WTC11 (cell line): ENCODE data around the gene GAST. TPM values are rescaled to one million over a fixed set of nuclear protein-coding genes. Genes with fewer than 3 reads are reported as not detected.

Source experiments
- ATAC-seq: fragments of 200-7000 bp; cut with Tn5 transposase; 2 replicates; pipeline ENCODE4 v1.10.0; 2021; ENCODE audit warnings: mild to moderate bottlenecking, moderate library complexity
- CTCF ChIA-PET: fragments of 300-600 bp; sonication (Branson Sonifier 250); formaldehyde crosslinking; loops from one replicate; lab custom pipeline; 2021; ENCODE audit warnings: antibody characterized with exemption; lab: Charles Lee
- POLR2A ChIA-PET: fragments of 350-600 bp; sonication (Branson Sonifier 250); formaldehyde crosslinking; loops from one replicate; lab custom pipeline; 2021; ENCODE audit warnings: antibody characterized with exemption; lab: Charles Lee
- DNase-seq: peaks from one replicate; pipeline ENCODE4 v3.0.0; 2021; ENCODE audit warnings: low spot score
- H3K27ac Mint-ChIP-seq: 2 replicates; pipeline ENCODE4 v1.8.0; 2021; ENCODE audit warnings: mixed read lengths
- H3K27me3 Mint-ChIP-seq: 2 replicates; pipeline ENCODE4 v1.8.0; 2021; ENCODE audit warnings: low read depth, mild to moderate bottlenecking, moderate library complexity, mixed read lengths
- H3K36me3 Mint-ChIP-seq: 2 replicates; pipeline ENCODE4 v1.8.0; 2021; ENCODE audit warnings: mixed read lengths
- H3K4me1 Mint-ChIP-seq: 2 replicates; pipeline ENCODE4 v1.8.0; 2022; ENCODE audit warnings: mixed read lengths
- H3K4me3 Mint-ChIP-seq: 2 replicates; pipeline ENCODE4 v1.8.0; 2021; ENCODE audit warnings: mild to moderate bottlenecking, moderate library complexity, mixed read lengths
- H3K9me3 Mint-ChIP-seq: 2 replicates; pipeline ENCODE4 v1.8.0; 2021; ENCODE audit warnings: mixed read lengths
- CREM ChIP-seq: sonication (generic); formaldehyde crosslinking; IDR thresholded peaks from 2 replicates; pipeline ENCODE4 v1.8.1; 2022; ENCODE audit warnings: mild to moderate bottlenecking, missing genetic modification reagents, moderate library complexity
- RELA ChIP-seq: sonication (generic); formaldehyde crosslinking; IDR thresholded peaks from 2 replicates; pipeline ENCODE4 v1.8.1; 2022; ENCODE audit warnings: missing genetic modification reagents, mild to moderate bottlenecking, borderline replicate concordance
- TEAD4 ChIP-seq: sonication (generic); formaldehyde crosslinking; IDR thresholded peaks from 2 replicates; pipeline ENCODE4 v1.8.0; 2022; ENCODE audit warnings: mild to moderate bottlenecking, missing genetic modification reagents
- ZNF121 ChIP-seq: sonication (generic); formaldehyde crosslinking; IDR thresholded peaks from 2 replicates; pipeline ENCODE4 v1.8.0; 2023; ENCODE audit warnings: missing genetic modification reagents
- total RNA-seq: library from RNA; stranded (reverse); gene quantifications from 3 replicates; pipeline ENCODE4 v1.2.3, GENCODE V29; 2021
- TF ChIP-seq, protein P1 (sequence below): fragments of 250-450 bp; sonication (Bioruptor Pico); IDR thresholded peaks from 2 replicates; pipeline ENCODE4 v1.8.0; 2021; ENCODE audit warnings: mild to moderate bottlenecking
- TF ChIP-seq, protein P2 (sequence below): fragments of 250-450 bp; sonication (Bioruptor Pico); IDR thresholded peaks from 2 replicates; pipeline ENCODE4 v1.9.0; 2021; ENCODE audit warnings: mild to moderate bottlenecking, borderline replicate concordance
- TF ChIP-seq, protein P3 (sequence below): fragments of 250-450 bp; sonication (Bioruptor Pico); IDR thresholded peaks from 2 replicates; pipeline ENCODE4 v1.9.0; 2021; ENCODE audit warnings: mild to moderate bottlenecking
- TF ChIP-seq, protein P4 (sequence below): sonication (generic); formaldehyde crosslinking; IDR thresholded peaks from 2 replicates; pipeline ENCODE4 v1.8.1; 2023; ENCODE audit warnings: mild to moderate bottlenecking, moderate library complexity, missing genetic modification reagents
- TF ChIP-seq, protein P5 (sequence below): fragments of 200-600 bp; IDR thresholded peaks from 2 replicates; pipeline ENCODE4 v1.8.0; 2022; ENCODE audit warnings: antibody characterized with exemption

GAST gene
- total RNA-seq, 1 experiment from 2014 or later = not detected

DNA sequence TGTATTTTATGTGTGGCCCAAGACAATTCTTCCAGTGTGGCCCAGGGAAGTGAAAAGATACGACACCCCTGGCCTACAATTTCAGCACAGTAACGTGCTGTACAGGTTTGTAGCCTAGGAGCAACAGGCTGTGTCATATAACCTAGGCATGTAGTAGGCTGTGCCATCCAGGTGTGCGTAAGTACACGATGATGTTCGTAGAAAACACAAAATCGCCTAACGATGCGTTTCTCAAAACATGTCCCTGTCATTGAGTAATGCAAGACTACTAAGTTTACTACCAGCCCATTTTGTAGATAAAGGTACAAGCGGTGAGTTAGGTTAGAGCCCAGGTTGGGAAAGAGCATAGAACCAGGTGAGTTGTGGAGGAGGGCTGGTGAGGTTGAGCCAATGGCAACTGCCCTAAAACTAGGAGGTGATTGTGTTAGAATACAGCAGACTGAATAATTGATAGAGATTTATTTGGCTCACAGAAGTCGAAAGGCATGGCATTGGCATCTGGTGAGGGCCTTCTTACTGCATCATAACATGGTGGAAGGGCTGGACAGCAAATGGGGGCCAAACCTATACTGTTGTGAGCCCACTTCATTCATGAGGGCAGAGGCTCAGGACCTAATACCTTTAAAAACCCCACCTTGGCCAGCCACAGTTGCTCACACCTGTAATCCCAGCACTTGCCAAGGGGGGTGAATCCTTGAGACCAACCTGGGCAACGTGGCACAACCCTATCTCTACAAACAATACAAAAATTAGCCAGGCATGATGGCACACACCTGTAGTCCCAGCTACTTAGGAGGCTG is 19.2 kb upstream of the GAST start (continued):
- TF ChIP-seq, protein P1, sequence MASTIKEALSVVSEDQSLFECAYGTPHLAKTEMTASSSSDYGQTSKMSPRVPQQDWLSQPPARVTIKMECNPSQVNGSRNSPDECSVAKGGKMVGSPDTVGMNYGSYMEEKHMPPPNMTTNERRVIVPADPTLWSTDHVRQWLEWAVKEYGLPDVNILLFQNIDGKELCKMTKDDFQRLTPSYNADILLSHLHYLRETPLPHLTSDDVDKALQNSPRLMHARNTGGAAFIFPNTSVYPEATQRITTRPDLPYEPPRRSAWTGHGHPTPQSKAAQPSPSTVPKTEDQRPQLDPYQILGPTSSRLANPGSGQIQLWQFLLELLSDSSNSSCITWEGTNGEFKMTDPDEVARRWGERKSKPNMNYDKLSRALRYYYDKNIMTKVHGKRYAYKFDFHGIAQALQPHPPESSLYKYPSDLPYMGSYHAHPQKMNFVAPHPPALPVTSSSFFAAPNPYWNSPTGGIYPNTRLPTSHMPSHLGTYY (CRISPR knock-in tag) = peak; percentile 70
- TF ChIP-seq CREM (CRISPR knock-in tag) = no peak
- TF ChIP-seq, protein P2, sequence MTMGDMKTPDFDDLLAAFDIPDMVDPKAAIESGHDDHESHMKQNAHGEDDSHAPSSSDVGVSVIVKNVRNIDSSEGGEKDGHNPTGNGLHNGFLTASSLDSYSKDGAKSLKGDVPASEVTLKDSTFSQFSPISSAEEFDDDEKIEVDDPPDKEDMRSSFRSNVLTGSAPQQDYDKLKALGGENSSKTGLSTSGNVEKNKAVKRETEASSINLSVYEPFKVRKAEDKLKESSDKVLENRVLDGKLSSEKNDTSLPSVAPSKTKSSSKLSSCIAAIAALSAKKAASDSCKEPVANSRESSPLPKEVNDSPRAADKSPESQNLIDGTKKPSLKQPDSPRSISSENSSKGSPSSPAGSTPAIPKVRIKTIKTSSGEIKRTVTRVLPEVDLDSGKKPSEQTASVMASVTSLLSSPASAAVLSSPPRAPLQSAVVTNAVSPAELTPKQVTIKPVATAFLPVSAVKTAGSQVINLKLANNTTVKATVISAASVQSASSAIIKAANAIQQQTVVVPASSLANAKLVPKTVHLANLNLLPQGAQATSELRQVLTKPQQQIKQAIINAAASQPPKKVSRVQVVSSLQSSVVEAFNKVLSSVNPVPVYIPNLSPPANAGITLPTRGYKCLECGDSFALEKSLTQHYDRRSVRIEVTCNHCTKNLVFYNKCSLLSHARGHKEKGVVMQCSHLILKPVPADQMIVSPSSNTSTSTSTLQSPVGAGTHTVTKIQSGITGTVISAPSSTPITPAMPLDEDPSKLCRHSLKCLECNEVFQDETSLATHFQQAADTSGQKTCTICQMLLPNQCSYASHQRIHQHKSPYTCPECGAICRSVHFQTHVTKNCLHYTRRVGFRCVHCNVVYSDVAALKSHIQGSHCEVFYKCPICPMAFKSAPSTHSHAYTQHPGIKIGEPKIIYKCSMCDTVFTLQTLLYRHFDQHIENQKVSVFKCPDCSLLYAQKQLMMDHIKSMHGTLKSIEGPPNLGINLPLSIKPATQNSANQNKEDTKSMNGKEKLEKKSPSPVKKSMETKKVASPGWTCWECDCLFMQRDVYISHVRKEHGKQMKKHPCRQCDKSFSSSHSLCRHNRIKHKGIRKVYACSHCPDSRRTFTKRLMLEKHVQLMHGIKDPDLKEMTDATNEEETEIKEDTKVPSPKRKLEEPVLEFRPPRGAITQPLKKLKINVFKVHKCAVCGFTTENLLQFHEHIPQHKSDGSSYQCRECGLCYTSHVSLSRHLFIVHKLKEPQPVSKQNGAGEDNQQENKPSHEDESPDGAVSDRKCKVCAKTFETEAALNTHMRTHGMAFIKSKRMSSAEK (CRISPR knock-in tag) = peak; percentile 17; the same call in 1 of the 2 replicates
- no peak for TF ChIP-seq RELA (CRISPR knock-in tag)

DNA sequence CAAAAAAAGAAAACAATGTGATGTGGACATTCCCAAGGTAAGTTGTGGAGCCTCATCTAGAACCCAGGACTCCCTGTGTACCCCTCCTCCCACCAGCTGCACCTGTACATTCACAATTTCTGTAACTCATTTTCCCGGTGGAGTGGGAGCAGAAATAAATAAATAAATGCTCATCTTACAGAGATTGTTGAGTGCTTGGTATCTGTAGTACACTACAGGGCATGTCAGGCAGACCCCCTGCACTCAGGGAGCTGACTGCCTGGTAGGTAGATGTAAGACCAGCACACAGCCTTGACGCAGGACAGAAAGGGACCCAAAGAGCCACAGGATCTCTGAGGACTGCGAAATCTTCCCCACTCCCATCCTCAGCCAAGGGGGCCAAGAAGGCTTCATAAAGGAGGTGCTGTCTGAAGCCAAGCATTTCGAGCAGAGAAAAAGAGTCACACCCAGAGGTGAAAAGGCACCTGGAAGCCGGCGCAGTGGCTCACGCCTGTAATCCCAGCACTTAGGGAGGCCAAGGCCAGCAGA is 16.9 kb upstream of the GAST start:
- H3K9me3 Mint-ChIP-seq = no peaks in the 10 kb centered on the region
- H3K4me3 Mint-ChIP-seq = no peak overlapping the region
- POLR2A ChIA-PET = interaction anchor here (1.3 kb wide), 1 partner anchor 16 kb away, joined by 3 read pairs; no protein-coding TSS in a partner anchor
- peaks cover 17% of the 10 kb centered on the region for H3K27me3 Mint-ChIP-seq
- H3K27ac Mint-ChIP-seq = peak overlapping the region; percentile 79; the same call in 1 of the 2 replicates
- CTCF ChIA-PET = interaction anchor here (1.1 to 3.2 kb wide), 23 partner anchors 12 to 264 kb away, joined by 3 to 75 read pairs (median 6); partner anchors contain the start of gene JUP
- peaks cover 5% of the 10 kb centered on the region for H3K4me1 Mint-ChIP-seq
- TF ChIP-seq, protein P3, sequence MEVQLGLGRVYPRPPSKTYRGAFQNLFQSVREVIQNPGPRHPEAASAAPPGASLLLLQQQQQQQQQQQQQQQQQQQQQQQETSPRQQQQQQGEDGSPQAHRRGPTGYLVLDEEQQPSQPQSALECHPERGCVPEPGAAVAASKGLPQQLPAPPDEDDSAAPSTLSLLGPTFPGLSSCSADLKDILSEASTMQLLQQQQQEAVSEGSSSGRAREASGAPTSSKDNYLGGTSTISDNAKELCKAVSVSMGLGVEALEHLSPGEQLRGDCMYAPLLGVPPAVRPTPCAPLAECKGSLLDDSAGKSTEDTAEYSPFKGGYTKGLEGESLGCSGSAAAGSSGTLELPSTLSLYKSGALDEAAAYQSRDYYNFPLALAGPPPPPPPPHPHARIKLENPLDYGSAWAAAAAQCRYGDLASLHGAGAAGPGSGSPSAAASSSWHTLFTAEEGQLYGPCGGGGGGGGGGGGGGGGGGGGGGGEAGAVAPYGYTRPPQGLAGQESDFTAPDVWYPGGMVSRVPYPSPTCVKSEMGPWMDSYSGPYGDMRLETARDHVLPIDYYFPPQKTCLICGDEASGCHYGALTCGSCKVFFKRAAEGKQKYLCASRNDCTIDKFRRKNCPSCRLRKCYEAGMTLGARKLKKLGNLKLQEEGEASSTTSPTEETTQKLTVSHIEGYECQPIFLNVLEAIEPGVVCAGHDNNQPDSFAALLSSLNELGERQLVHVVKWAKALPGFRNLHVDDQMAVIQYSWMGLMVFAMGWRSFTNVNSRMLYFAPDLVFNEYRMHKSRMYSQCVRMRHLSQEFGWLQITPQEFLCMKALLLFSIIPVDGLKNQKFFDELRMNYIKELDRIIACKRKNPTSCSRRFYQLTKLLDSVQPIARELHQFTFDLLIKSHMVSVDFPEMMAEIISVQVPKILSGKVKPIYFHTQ (CRISPR knock-in tag) = 0 out of 2 replicates have a peak, but pooled peaks have one; percentile 23
- TF ChIP-seq TEAD4 (CRISPR knock-in tag) (no peak), ZNF121 (CRISPR knock-in tag) (peak; percentile 75; the same call in 1 of the 2 replicates)
- ATAC-seq = no peak
- H3K36me3 Mint-ChIP-seq = peaks cover 32% of the 10 kb centered on the region
- DNase-seq = no peak

DNA sequence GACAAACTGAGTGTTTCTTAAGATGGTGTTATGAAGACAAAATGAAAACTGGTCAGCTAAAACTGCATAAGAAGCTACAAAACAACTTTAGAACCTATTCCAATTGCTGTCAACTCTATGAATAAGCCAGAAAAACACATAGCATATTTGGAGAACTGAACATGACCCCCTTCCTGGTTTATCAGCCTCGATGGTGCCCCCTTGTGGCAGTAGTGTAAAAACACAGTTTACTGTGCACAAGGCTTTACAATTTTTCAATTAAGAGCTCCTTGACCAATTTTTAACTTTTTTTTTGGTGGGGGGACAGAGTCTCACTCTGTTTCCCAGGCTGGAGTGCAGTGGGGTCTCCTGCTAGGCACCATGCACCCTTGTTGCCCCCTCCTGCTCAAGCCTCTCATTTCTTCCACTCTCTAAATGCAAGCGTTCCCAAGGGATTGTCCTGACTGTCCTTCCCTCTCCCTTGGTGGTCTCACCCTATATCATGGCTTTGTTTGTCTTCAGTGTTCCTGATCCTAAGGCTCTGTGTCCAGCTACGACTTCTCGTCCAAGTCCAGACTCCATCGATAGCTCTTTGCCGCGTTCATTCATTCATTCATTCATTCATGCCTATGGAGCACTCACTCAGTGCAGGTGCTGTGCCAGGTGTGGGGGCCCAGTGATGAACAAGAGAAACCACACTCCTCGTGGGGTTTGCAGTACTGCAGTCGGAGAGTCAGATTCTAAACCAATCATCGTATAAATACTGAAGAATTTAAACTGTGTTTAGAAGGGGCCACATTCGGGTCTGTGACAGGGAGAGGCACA is 16.0 kb upstream of the GAST start:
- Mint-ChIP-seq H3K9me3 (no peaks in the 10 kb centered on the region), H3K27ac (no peak overlapping the region), H3K36me3 (peaks cover 22% of the 10 kb centered on the region), H3K4me1 (peaks cover 3% of the 10 kb centered on the region; the same call in 1 of the 2 replicates), H3K4me3 (no peak overlapping the region), H3K27me3 (peaks cover 25% of the 10 kb centered on the region)
- TF ChIP-seq, protein P4, sequence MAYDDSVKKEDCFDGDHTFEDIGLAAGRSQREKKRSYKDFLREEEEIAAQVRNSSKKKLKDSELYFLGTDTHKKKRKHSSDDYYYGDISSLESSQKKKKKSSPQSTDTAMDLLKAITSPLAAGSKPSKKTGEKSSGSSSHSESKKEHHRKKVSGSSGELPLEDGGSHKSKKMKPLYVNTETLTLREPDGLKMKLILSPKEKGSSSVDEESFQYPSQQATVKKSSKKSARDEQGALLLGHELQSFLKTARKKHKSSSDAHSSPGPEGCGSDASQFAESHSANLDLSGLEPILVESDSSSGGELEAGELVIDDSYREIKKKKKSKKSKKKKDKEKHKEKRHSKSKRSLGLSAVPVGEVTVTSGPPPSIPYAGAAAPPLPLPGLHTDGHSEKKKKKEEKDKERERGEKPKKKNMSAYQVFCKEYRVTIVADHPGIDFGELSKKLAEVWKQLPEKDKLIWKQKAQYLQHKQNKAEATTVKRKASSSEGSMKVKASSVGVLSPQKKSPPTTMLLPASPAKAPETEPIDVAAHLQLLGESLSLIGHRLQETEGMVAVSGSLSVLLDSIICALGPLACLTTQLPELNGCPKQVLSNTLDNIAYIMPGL = no peak
- TF ChIP-seq, protein P5, sequence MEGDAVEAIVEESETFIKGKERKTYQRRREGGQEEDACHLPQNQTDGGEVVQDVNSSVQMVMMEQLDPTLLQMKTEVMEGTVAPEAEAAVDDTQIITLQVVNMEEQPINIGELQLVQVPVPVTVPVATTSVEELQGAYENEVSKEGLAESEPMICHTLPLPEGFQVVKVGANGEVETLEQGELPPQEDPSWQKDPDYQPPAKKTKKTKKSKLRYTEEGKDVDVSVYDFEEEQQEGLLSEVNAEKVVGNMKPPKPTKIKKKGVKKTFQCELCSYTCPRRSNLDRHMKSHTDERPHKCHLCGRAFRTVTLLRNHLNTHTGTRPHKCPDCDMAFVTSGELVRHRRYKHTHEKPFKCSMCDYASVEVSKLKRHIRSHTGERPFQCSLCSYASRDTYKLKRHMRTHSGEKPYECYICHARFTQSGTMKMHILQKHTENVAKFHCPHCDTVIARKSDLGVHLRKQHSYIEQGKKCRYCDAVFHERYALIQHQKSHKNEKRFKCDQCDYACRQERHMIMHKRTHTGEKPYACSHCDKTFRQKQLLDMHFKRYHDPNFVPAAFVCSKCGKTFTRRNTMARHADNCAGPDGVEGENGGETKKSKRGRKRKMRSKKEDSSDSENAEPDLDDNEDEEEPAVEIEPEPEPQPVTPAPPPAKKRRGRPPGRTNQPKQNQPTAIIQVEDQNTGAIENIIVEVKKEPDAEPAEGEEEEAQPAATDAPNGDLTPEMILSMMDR = peak; percentile 76
- ChIA-PET POLR2A (no interaction called here), CTCF (interaction anchor here (0.6 to 3.2 kb wide), 44 partner anchors 11 to 332 kb away, joined by 3 to 75 read pairs (median 5); partner anchors contain the start of genes JUP, KLHL11 and KRT19)
- ATAC-seq (peak; percentile 12; the same call in 1 of the 2 replicates), DNase-seq (peak; percentile 64)
